Prostate gland (tissue), 2 donors: ENCODE results near the gene TMEM11. TPM values are rescaled to one million over a fixed set of nuclear protein-coding genes. Genes with fewer than 3 reads are reported as not detected.
A peak's percentile ranks its signal among the peaks of the same experiment; 100 is the strongest.

Source experiments
- DNase-seq: peaks from one replicate; pipeline ENCODE4 v3.0.0-alpha.2; 2019; ENCODE audit warnings: low spot score
- H3K27ac ChIP-seq, 2 donors: fragments of 200-600 bp; sonication (generic); 2 replicates each; pipeline ENCODE4 v1.5.1; 2017 to 2019
- H3K27me3 ChIP-seq: fragments of 200-600 bp; sonication (generic); replicated peaks from 2 replicates; pipeline ENCODE4 v1.5.1; 2019; ENCODE audit not compliant: insufficient read depth
- H3K36me3 ChIP-seq, 2 donors: fragments of 200-600 bp; sonication (generic); 1 replicate in 1 of 2; 2 replicates in 1 of 2; pipeline versions ENCODE4 v1.5.1 to v1.8.1; 2017 to 2019
- H3K4me1 ChIP-seq: fragments of 200-600 bp; sonication (generic); replicated peaks from 2 replicates; pipeline ENCODE4 v1.5.1; 2019
- H3K4me3 ChIP-seq, 2 donors: fragments of 200-600 bp; sonication (generic); 2 replicates each; pipeline ENCODE4 v1.5.1; 2017 to 2019
- H3K9me3 ChIP-seq: fragments of 200-600 bp; sonication (generic); 2 replicates; pipeline ENCODE4 v1.5.1; 2017
- POLR2A ChIP-seq: fragments of 450-650 bp; IDR thresholded peaks from one replicate; pipeline ENCODE4 v1.6.1; 2016; ENCODE audit warnings: antibody characterized with exemption, mild to moderate bottlenecking
- POLR2AphosphoS5 ChIP-seq: sonication (generic); formaldehyde crosslinking; IDR thresholded peaks from one replicate; pipeline ENCODE4 v1.6.1; 2017; ENCODE audit warnings: antibody characterized with exemption
- WGBS: methylation state at CpG from one replicate; pipeline ENCODE4 v1.1.5; 2018; 5-methylcytosine and 5-hydroxymethylcytosine counted together
- intact Hi-C: fragments of 100-400 bp; cut with DNase I; formaldehyde crosslinking; loops from one replicate; pipeline ENCODE4 v1.14.2; 2022
- total RNA-seq, 2 donors: library from RNA; depleted of rRNA; stranded (reverse); fragments of >200 nt; gene quantifications; one replicate each; pipeline ENCODE4 v1.1.0, GENCODE V29; 2016
- TF ChIP-seq, protein P1 (sequence below), 4 experiments: fragments of 200-600 bp in 2 of 4; fragments of 450-650 bp in 2 of 4; sonication (generic) in 2 of 4; IDR thresholded peaks; 1 replicate in 3 of 4; 2 replicates in 1 of 4; pipeline ENCODE4 v1.5.1; 2016 to 2019; ENCODE audit warnings: antibody characterized with exemption in 4 of 4, mild to moderate bottlenecking in 2 of 4, moderate library complexity in 2 of 4

Gene TMEM11
- total RNA-seq, 2 donors from 2014 or later = 33.1 to 44.1 TPM

DNA sequence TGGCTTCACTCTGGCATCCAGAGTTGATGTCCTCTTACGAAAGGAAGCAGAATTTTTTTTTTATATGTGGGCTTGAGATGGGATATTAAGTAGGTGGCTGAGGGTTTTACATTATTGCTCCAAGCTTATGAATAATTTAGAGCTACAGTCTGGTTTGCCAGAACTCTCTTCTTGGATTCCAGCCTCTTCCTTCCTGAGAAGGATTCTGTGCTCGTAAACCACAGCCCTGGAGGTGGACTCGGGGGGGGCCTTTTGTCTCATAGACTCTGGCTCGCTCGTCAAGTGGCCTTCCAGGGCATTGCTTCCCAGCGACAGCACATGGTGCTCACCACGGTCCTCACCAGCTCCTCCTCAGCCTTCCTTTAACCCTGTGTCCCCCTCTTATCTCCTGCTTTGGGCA lies 43.2 kb downstream of the TMEM11 start:
- DNase-seq = no peak

GRCh38 chr17:21169496-21169895 lies 44.5 kb downstream of the TMEM11 start:
- no peaks in the 10 kb centered on the region for H3K27me3 ChIP-seq
- WGBS = 92% methylated on average over 5 of the region's 7 CpGs

More for the DNA sequence above, 43.2 kb downstream of the TMEM11 start:
- H3K27ac ChIP-seq = no peak overlapping the region
- TF ChIP-seq POLR2AphosphoS5 = peak; percentile 37
- TF ChIP-seq, protein P1, sequence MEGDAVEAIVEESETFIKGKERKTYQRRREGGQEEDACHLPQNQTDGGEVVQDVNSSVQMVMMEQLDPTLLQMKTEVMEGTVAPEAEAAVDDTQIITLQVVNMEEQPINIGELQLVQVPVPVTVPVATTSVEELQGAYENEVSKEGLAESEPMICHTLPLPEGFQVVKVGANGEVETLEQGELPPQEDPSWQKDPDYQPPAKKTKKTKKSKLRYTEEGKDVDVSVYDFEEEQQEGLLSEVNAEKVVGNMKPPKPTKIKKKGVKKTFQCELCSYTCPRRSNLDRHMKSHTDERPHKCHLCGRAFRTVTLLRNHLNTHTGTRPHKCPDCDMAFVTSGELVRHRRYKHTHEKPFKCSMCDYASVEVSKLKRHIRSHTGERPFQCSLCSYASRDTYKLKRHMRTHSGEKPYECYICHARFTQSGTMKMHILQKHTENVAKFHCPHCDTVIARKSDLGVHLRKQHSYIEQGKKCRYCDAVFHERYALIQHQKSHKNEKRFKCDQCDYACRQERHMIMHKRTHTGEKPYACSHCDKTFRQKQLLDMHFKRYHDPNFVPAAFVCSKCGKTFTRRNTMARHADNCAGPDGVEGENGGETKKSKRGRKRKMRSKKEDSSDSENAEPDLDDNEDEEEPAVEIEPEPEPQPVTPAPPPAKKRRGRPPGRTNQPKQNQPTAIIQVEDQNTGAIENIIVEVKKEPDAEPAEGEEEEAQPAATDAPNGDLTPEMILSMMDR (IDR thresholded peaks at IDR 0.05) = no peak
- intact Hi-C loops = no loop called here
- no peaks in the 10 kb centered on the region for H3K9me3 ChIP-seq
- WGBS = 15% methylated on average over 7 of the region's 7 CpGs
- H3K4me3 ChIP-seq = no peak overlapping the region
- no peaks in the 10 kb centered on the region for H3K4me1 ChIP-seq
- H3K36me3 ChIP-seq = no peaks in the 10 kb centered on the region
- no peaks in the 10 kb centered on the region for H3K27me3 ChIP-seq

DNA sequence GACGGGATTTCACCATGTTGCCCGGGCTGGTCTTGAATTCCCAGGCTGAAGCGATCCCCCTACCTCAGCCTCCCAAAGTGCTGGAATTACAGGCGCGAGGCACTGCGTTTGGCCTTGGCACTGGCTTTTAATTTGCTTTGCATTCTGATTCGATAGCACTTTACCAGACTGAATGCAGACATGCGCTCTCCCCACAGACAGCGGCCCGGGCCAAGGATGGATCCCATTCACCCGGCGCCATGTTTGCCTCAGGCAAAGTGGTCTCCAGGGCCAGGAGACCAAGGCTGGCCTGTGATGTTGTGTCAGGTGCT lies 45.5 kb downstream of the TMEM11 start:
- H3K36me3 ChIP-seq = no peaks in the 10 kb centered on the region
- H3K4me3 ChIP-seq = no peak overlapping the region
- no peak overlapping the region for H3K27ac ChIP-seq
- H3K27me3 ChIP-seq = no peaks in the 10 kb centered on the region
- intact Hi-C loops = no loop called here
- TF ChIP-seq, protein P1 (IDR thresholded peaks at IDR 0.05) = no peak
- TF ChIP-seq POLR2AphosphoS5 (no peak), POLR2A (no peak)
- H3K4me1 ChIP-seq = no peaks in the 10 kb centered on the region
- H3K9me3 ChIP-seq = no peaks in the 10 kb centered on the region
- WGBS = 98% methylated on average over 12 of the region's 12 CpGs
- DNase-seq = no peak

More at GRCh38 chr17:21169496-21169895, 44.5 kb downstream of the TMEM11 start:
- TF ChIP-seq, protein P1 (IDR thresholded peaks at IDR 0.05) = no peak
- no peak for TF ChIP-seq POLR2AphosphoS5
- no peak for TF ChIP-seq POLR2A
- Histone ChIP-seq H3K36me3 (no peaks in the 10 kb centered on the region), H3K9me3 (no peaks in the 10 kb centered on the region), H3K27ac (peak overlapping the region in 1 of 2 donors; percentile 4), H3K4me1 (no peaks in the 10 kb centered on the region), H3K4me3 (no peak overlapping the region)
- DNase-seq = no peak
- intact Hi-C loops = no loop called here

GRCh38 chr17:21167303-21167702 lies 46.7 kb downstream of the TMEM11 start:
- H3K4me1 ChIP-seq = no peaks in the 10 kb centered on the region
- intact Hi-C loops = no loop called here
- no peaks in the 10 kb centered on the region for H3K36me3 ChIP-seq
- no peak overlapping the region for H3K27ac ChIP-seq
- no peak overlapping the region for H3K4me3 ChIP-seq
- 85% methylated on average over 5 of the region's 5 CpGs for WGBS
- no peak for DNase-seq
- no peaks in the 10 kb centered on the region for H3K27me3 ChIP-seq
- TF ChIP-seq POLR2A = no peak
- TF ChIP-seq, protein P1 (IDR thresholded peaks at IDR 0.05) = no peak
- TF ChIP-seq POLR2AphosphoS5 = no peak
- H3K9me3 ChIP-seq = no peaks in the 10 kb centered on the region

- no peak overlapping the region for H3K27ac ChIP-seq
These were observed 47.3 kb downstream of the TMEM11 start for GRCh38 chr17:21166595-21167210.

More at GRCh38 chr17:21166595-21167210, 47.3 kb downstream of the TMEM11 start:
- TF ChIP-seq, protein P1 (IDR thresholded peaks at IDR 0.05) = no peak
- TF ChIP-seq POLR2A = no peak
- TF ChIP-seq POLR2AphosphoS5 = no peak
- 38% methylated on average over 5 of the region's 5 CpGs for WGBS
- Histone ChIP-seq H3K4me1 (peaks cover 5% of the 10 kb centered on the region), H3K27me3 (no peaks in the 10 kb centered on the region), H3K4me3 (no peak overlapping the region), H3K9me3 (no peaks in the 10 kb centered on the region), H3K36me3 (no peaks in the 10 kb centered on the region)
- intact Hi-C loops = no loop called here
- DNase-seq = no peak
